Neuronal stem cell (in vitro differentiated cells): ENCODE measurements around the gene LGR6.

Experiments
- DNase-seq: peaks from one replicate; pipeline ENCODE4 v3.0.0-alpha.2; 2013; ENCODE audit warnings: low spot score
- H2AFZ ChIP-seq: one replicate; pipeline ENCODE4 v1.6.1; 2013; ENCODE audit warnings: mild to moderate bottlenecking, low read length, inconsistent platforms
- H2AK5ac ChIP-seq: 2 replicates; pipeline ENCODE4 v1.6.1; 2013; ENCODE audit warnings: low read depth, mild to moderate bottlenecking, inconsistent platforms, low read length, moderate library complexity, mixed read lengths
- H2BK120ac ChIP-seq: 2 replicates; pipeline ENCODE4 v1.6.1; 2013; ENCODE audit warnings: low read depth, mild to moderate bottlenecking, inconsistent platforms, low read length, moderate library complexity, mixed read lengths
- H2BK12ac ChIP-seq: one replicate; pipeline ENCODE4 v1.6.1; 2013; ENCODE audit warnings: low read length, inconsistent platforms
- H2BK15ac ChIP-seq: 2 replicates; pipeline ENCODE4 v1.6.1; 2013; ENCODE audit warnings: mild to moderate bottlenecking, low read length, inconsistent platforms, mixed read lengths
- H2BK5ac ChIP-seq: one replicate; pipeline ENCODE4 v1.6.1; 2013; ENCODE audit warnings: inconsistent platforms, mild to moderate bottlenecking, low read length, moderate library complexity
- H3K14ac ChIP-seq: one replicate; pipeline ENCODE4 v1.6.1; 2013; ENCODE audit warnings: low read length, inconsistent platforms
- H3K18ac ChIP-seq: 2 replicates; pipeline ENCODE4 v1.6.1; 2013; ENCODE audit warnings: low read length, inconsistent platforms
- H3K23ac ChIP-seq: 2 replicates; pipeline ENCODE4 v1.6.1; 2013; ENCODE audit warnings: low read depth, mild to moderate bottlenecking, mixed read lengths, low read length, inconsistent platforms; ENCODE audit not compliant: poor library complexity
- H3K27ac ChIP-seq: replicated peaks from 3 replicates; pipeline ENCODE4 v1.5.1; 2013; ENCODE audit warnings: low read length, inconsistent platforms
- H3K27me3 ChIP-seq, 3 experiments: 2 replicates each; pipeline ENCODE4 v1.6.1; 2013; ENCODE audit warnings: low read length in 3 of 3, mild to moderate bottlenecking in 2 of 3, inconsistent platforms in 1 of 3, low read depth in 1 of 3, mixed read lengths in 1 of 3, moderate library complexity in 1 of 3; ENCODE audit not compliant: control insufficient read depth in 3 of 3, insufficient read depth in 3 of 3
- H3K36me3 ChIP-seq, 2 donors: replicated peaks in 1 of 2; 2 replicates each; pipeline ENCODE4 v1.6.1; 2013; ENCODE audit warnings: low read length in 2 of 2; ENCODE audit not compliant: control insufficient read depth in 2 of 2, insufficient read depth in 2 of 2
- H3K4ac ChIP-seq: 2 replicates; pipeline ENCODE4 v1.6.1; 2013; ENCODE audit warnings: inconsistent platforms, mild to moderate bottlenecking, low read length, moderate library complexity
- H3K4me1 ChIP-seq, 2 donors: 1 replicate in 1 of 2; 2 replicates in 1 of 2; pipeline ENCODE4 v1.6.1; 2013; ENCODE audit warnings: low read length in 2 of 2, low read depth in 1 of 2; ENCODE audit not compliant: control insufficient read depth in 2 of 2, insufficient read depth in 1 of 2
- H3K4me2 ChIP-seq: one replicate; pipeline ENCODE4 v1.6.1; 2013; ENCODE audit warnings: mild to moderate bottlenecking, low read length, inconsistent platforms; ENCODE audit not compliant: insufficient read depth, poor library complexity, severe bottlenecking
- H3K4me3 ChIP-seq, 2 donors: 2 replicates each; pipeline ENCODE4 v1.5.1; 2013; ENCODE audit warnings: low read length in 2 of 2, mild to moderate bottlenecking in 2 of 2, inconsistent platforms in 1 of 2, moderate library complexity in 1 of 2
- H3K79me1 ChIP-seq: one replicate; pipeline ENCODE4 v1.6.1; 2013; ENCODE audit warnings: low read depth, mild to moderate bottlenecking, inconsistent platforms, low read length, moderate library complexity
- H3K9ac ChIP-seq: one replicate; pipeline ENCODE4 v1.6.1; 2013; ENCODE audit warnings: mild to moderate bottlenecking, low read depth, low read length, inconsistent platforms; ENCODE audit not compliant: poor library complexity
- H3K9me3 ChIP-seq, 2 donors: replicated peaks in 1 of 2; 2 replicates each; pipeline versions ENCODE3 to v1.6.1; 2013; ENCODE audit warnings: low read length in 2 of 2, mild to moderate bottlenecking in 2 of 2, inconsistent platforms in 1 of 2, low read depth in 1 of 2, mixed read lengths in 1 of 2, moderate library complexity in 1 of 2; ENCODE audit not compliant: control insufficient read depth in 2 of 2, insufficient read depth in 1 of 2
- H4K8ac ChIP-seq: one replicate; pipeline ENCODE4 v1.6.1; 2013; ENCODE audit warnings: low read depth, mild to moderate bottlenecking, inconsistent platforms, low read length, moderate library complexity
- H4K91ac ChIP-seq: one replicate; pipeline ENCODE4 v1.6.1; 2013; ENCODE audit warnings: low read length, low read depth, mild to moderate bottlenecking, inconsistent platforms; ENCODE audit not compliant: poor library complexity
- WGBS, 2 donors: extraction: QIAGEN DNeasy Blood & Tissue Kit; methylation state at CpG; one replicate each; pipeline ENCODE4 v1.1.7; 2013; ENCODE audit warnings: missing lambda C conversion rate in 2 of 2, mixed read lengths in 1 of 2; ENCODE audit not compliant: insufficient read length in 2 of 2, insufficient replicate concordance in 1 of 2; ENCODE audit errors: extremely low coverage in 2 of 2; 5-methylcytosine and 5-hydroxymethylcytosine counted together

Gene LGR6

DNA sequence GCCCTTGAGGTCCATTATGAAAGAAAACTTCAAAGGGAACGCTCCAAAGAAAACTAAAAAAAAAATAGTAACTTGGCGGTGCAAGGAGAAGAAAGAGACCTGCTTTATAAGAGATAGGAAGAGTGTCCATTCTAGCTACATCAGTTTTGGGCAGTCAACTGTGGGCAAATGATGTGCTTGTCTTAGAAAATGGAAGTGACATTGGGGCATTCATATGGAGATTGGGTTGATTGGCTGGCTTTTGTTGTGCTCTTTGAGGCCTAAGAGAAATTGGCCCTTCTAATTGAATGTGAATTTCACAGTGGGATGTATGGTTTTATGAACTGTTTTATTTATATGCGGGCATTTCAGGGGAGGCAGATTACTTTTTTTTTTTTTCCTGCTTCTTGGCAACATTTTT, 168.1 kb downstream of the LGR6 start:
- no peak overlapping the region for H4K8ac ChIP-seq
- H3K4me3 ChIP-seq = no peak overlapping the region
- H3K4me1 ChIP-seq = peaks cover 0 to 6% of the 10 kb centered on the region in 2 donors
- H3K14ac ChIP-seq = no peak overlapping the region
- no peaks in the 10 kb centered on the region for H3K79me1 ChIP-seq
- no peak overlapping the region for H3K18ac ChIP-seq
- no peak overlapping the region for H2BK5ac ChIP-seq
- H3K9ac ChIP-seq = no peak overlapping the region
- no peak overlapping the region for H2AK5ac ChIP-seq
- H3K27ac ChIP-seq = no peak overlapping the region
- H3K23ac ChIP-seq = no peak overlapping the region
- no peaks in the 10 kb centered on the region for H3K27me3 ChIP-seq
- no peaks in the 10 kb centered on the region for H3K36me3 ChIP-seq
- no peaks in the 10 kb centered on the region for H3K9me3 ChIP-seq
- no peak for DNase-seq
- H2BK120ac ChIP-seq = no peak overlapping the region
- no peak overlapping the region for H2BK15ac ChIP-seq
- H3K4me2 ChIP-seq = no peak overlapping the region
- H2AFZ ChIP-seq = no peak overlapping the region
- H3K4ac ChIP-seq = no peak overlapping the region
- no peak overlapping the region for H2BK12ac ChIP-seq
- H4K91ac ChIP-seq = no peak overlapping the region
- WGBS, 2 donors = no CpG with 5 or more reads among the region's 3 CpGs

DNA sequence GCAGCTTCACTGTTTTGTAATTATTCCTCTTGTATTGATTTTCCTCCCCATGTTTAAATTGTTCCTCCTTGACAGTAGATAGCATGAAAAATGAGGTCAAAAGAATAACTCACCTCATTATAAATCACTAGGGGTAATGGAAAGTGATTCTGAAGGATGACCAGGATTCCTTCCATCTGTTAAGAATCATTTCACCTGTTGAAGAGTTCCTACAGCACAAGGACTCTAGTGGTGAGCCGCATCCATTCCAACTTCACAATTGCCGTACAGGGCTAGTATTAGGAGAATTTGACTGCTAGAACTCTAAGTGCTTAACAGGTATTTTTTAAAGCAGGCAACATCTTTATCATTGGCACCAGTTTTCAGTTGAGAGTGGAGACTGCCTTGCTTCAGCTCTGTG, 168.6 kb downstream of the LGR6 start:
- Histone ChIP-seq H3K14ac (no peak overlapping the region), H3K4me1 (peaks cover 0 to 6% of the 10 kb centered on the region in 2 donors), H2AK5ac (no peak overlapping the region), H2BK15ac (no peak overlapping the region), H3K9ac (no peak overlapping the region), H2BK120ac (no peak overlapping the region), H3K9me3 (no peaks in the 10 kb centered on the region), H2BK5ac (no peak overlapping the region), H4K91ac (no peak overlapping the region), H4K8ac (no peak overlapping the region), H3K4me2 (no peak overlapping the region), H2BK12ac (no peak overlapping the region), H2AFZ (no peak overlapping the region), H3K79me1 (no peaks in the 10 kb centered on the region), H3K27ac (no peak overlapping the region), H3K23ac (no peak overlapping the region), H3K27me3 (no peaks in the 10 kb centered on the region), H3K4ac (no peak overlapping the region), H3K18ac (no peak overlapping the region), H3K4me3 (no peak overlapping the region), H3K36me3 (no peaks in the 10 kb centered on the region)
- DNase-seq = no peak
- no CpG with 5 or more reads among the region's 2 CpGs for WGBS, 2 donors

DNA sequence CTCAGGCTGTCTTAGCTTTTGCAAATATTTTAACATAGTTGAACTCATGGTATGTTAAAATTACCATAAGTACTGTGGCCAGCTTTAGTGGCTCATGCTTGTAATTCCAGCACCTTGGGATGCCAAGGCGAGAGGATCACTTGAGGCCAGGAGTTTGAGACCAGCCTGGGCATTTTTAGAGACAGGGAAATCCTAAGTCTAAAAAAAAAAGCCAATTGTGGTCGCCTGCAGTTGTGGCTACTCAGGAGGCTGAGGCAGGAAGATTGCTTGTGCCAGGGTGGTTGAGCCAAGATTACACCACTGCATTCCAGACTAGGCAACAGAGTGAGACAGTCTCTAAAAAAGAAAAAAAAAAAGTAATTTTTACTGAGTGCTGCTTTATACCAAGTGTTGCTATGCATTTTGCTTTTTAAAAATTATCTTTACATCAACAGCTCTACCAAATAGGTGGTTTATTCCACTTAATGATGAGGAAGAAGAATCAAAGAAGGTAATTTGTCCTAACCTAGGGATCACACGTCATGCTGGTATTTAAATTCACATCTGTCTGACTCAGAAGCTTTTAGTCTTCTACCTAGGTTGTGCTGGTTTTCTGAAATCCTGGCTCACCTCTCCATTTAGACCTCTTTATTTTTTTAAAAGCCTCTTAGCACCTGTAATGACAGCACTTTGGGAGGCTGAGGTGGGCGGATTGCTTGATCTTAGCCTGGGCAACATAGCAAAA, 171.7 kb downstream of the LGR6 start:
- H2BK5ac ChIP-seq = no peak overlapping the region

DNA sequence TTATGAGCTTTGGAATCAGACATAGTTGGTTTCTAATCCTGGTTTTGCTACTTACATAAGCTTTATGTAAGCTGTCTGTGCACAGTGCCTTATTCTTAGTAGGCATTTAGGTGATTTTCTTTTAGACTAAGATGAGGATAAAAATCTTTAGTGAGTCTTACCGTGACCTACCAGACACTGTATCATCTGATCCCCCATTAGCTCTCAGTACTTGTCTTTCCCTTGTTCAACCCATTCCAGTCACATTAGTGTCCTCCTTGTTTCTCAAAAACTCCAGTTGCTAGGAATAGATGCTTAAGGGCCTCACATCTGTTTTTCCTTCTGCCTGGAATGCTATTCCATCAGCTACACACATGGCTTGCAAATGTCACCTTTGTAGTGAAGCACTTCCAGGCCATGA, 173.7 kb downstream of the LGR6 start:
- Histone ChIP-seq H2BK12ac (no peak overlapping the region), H3K18ac (no peak overlapping the region), H3K4me3 (no peak overlapping the region), H3K4me1 (no peaks in the 10 kb centered on the region), H2BK5ac (no peak overlapping the region), H4K91ac (no peak overlapping the region), H2AK5ac (no peak overlapping the region), H2BK15ac (no peak overlapping the region), H3K23ac (no peak overlapping the region), H3K4me2 (no peak overlapping the region), H3K9me3 (no peaks in the 10 kb centered on the region), H3K36me3 (no peaks in the 10 kb centered on the region), H3K4ac (no peak overlapping the region), H4K8ac (no peak overlapping the region), H3K27ac (no peak overlapping the region), H2BK120ac (no peak overlapping the region), H3K79me1 (no peaks in the 10 kb centered on the region), H2AFZ (no peak overlapping the region), H3K27me3 (no peaks in the 10 kb centered on the region), H3K9ac (no peak overlapping the region), H3K14ac (no peak overlapping the region)
- no peak for DNase-seq
- WGBS, 2 donors = no CpG with 5 or more reads among the region's 1 CpG

More for the DNA sequence above, 171.7 kb downstream of the LGR6 start:
- no peaks in the 10 kb centered on the region for H3K79me1 ChIP-seq
- WGBS, 2 donors = no CpG with 5 or more reads among the region's 4 CpGs
- no peak overlapping the region for H2BK15ac ChIP-seq
- H3K23ac ChIP-seq = no peak overlapping the region
- no peaks in the 10 kb centered on the region for H3K36me3 ChIP-seq
- H3K27ac ChIP-seq = no peak overlapping the region
- H4K91ac ChIP-seq = no peak overlapping the region
- no peak overlapping the region for H2BK12ac ChIP-seq
- no peak overlapping the region for H2BK120ac ChIP-seq
- no peak overlapping the region for H3K4me2 ChIP-seq
- no peak overlapping the region for H2AK5ac ChIP-seq
- no peak overlapping the region for H3K9ac ChIP-seq
- H3K18ac ChIP-seq = no peak overlapping the region
- no peak overlapping the region for H2AFZ ChIP-seq
- H3K27me3 ChIP-seq = no peaks in the 10 kb centered on the region
- H4K8ac ChIP-seq = no peak overlapping the region
- H3K4me3 ChIP-seq = no peak overlapping the region
- H3K14ac ChIP-seq = no peak overlapping the region
- H3K4ac ChIP-seq = no peak overlapping the region
- DNase-seq = no peak
- no peaks in the 10 kb centered on the region for H3K9me3 ChIP-seq
- peaks cover 0 to 6% of the 10 kb centered on the region in 2 donors for H3K4me1 ChIP-seq
